MCF 10A (cell line): ENCODE results near the gene CETN3. TPM values are rescaled to one million over a fixed set of nuclear protein-coding genes. Genes with fewer than 3 reads are reported as not detected.
A peak's percentile ranks its signal among the peaks of the same experiment; 100 is the strongest.

ENCODE experiments used
- BruUV-seq: library from RNA; stranded (reverse); fragments of 400-500 nt; replicated peaks from 2 replicates; lab custom pipeline; 2021; lab: Mats Ljungman, UMichigan
- CTCF ChIA-PET: fragments of 300-600 bp; sonication (Branson Sonifier 250); formaldehyde crosslinking; extraction: SDS; loops from one replicate; lab custom pipeline; 2021; ENCODE audit warnings: antibody characterized with exemption, inconsistent platforms; lab: Yijun Ruan, JAX
- POLR2A ChIA-PET: fragments of 300-600, 350-650 bp; sonication (Branson Sonifier 250); formaldehyde crosslinking; extraction: SDS; loops from one replicate; lab custom pipeline; 2020; ENCODE audit warnings: antibody characterized with exemption, inconsistent platforms; lab: Yijun Ruan, JAX
- DNase-seq: peaks from one replicate; pipeline ENCODE4 v3.0.0-alpha.2; 2018; ENCODE audit not compliant: unreplicated experiment
- H3K27ac Mint-ChIP-seq: one replicate; pipeline ENCODE4 v1.8.0; 2022; ENCODE audit warnings: mild to moderate bottlenecking, low read depth, mixed read lengths; ENCODE audit not compliant: unreplicated experiment
- H3K27me3 Mint-ChIP-seq: one replicate; pipeline ENCODE4 v1.8.0; 2022; ENCODE audit warnings: mixed read lengths; ENCODE audit not compliant: insufficient read depth, unreplicated experiment
- H3K36me3 Mint-ChIP-seq: one replicate; pipeline ENCODE4 v1.8.0; 2022; ENCODE audit warnings: mild to moderate bottlenecking, moderate library complexity, mixed read lengths; ENCODE audit not compliant: insufficient read depth, unreplicated experiment
- H3K4me1 Mint-ChIP-seq: one replicate; pipeline ENCODE4 v1.8.0; 2022; ENCODE audit warnings: mixed read lengths; ENCODE audit not compliant: insufficient read depth, unreplicated experiment
- H3K4me3 Mint-ChIP-seq: one replicate; pipeline ENCODE4 v1.8.0; 2022; ENCODE audit warnings: mild to moderate bottlenecking, moderate library complexity, mixed read lengths; ENCODE audit not compliant: unreplicated experiment
- H3K9me3 Mint-ChIP-seq: one replicate; pipeline ENCODE4 v1.8.0; 2022; ENCODE audit warnings: mixed read lengths; ENCODE audit not compliant: unreplicated experiment
- intact Hi-C: fragments of 100-400 bp; cut with micrococcal nuclease; formaldehyde crosslinking; loops from 2 replicates; pipeline ENCODE4 v1.14.1; 2022
- total RNA-seq: library from RNA; stranded (reverse); gene quantifications from 2 replicates; pipeline ENCODE4 v1.2.3, GENCODE V29; 2022
- TF ChIP-seq, protein P1 (sequence below): fragments of 200-600 bp; IDR thresholded peaks from one replicate; pipeline ENCODE4 v1.8.0; 2022; ENCODE audit warnings: antibody characterized with exemption, mild to moderate bottlenecking; ENCODE audit not compliant: unreplicated experiment

Gene CETN3
- total RNA-seq, 1 experiment from 2014 or later, result 24.8 TPM

DNA sequence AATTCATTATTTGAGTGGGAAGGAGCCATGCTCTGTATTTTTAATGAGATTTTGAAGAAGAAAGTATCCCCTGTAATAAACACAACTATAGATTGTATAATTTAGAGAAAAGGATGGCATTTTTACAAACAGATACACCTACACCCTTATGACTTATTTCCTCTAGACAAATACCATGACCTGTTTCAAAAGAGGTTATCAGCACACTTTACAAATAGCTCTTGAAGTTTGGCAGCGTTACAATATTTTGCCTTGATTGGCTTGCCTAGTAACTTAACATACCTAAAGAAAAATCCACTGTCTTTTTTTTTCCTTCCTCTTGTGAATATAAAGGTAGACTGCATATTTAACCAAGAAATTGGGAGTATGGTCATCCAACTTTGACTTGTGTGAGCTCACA is 28.5 kb upstream of the CETN3 start:
- no peak overlapping the region for H3K4me3 Mint-ChIP-seq
- intact Hi-C loops, result loop anchor here (2.0 to 5.0 kb wide), 2 partner anchors 269 to 345 kb away; no protein-coding TSS in a partner anchor
- H3K9me3 Mint-ChIP-seq, result no peaks in the 10 kb centered on the region
- H3K27ac Mint-ChIP-seq, result no peak overlapping the region
- no TSS peak for BruUV-seq
- ChIA-PET POLR2A (interaction anchor here (0.6 to 5.2 kb wide), 2 partner anchors 24 to 91 kb away, joined by 4 to 34 read pairs; partner anchors contain the start of gene LYSMD3), CTCF (interaction anchor here (0.6 to 8.6 kb wide), 11 partner anchors 13 to 349 kb away, joined by 3 to 79 read pairs (median 3); partner anchors contain the start of genes LYSMD3, MBLAC2 and POLR3G)
- H3K27me3 Mint-ChIP-seq, result peaks cover 15% of the 10 kb centered on the region
- H3K4me1 Mint-ChIP-seq, result no peaks in the 10 kb centered on the region
- TF ChIP-seq, protein P1, sequence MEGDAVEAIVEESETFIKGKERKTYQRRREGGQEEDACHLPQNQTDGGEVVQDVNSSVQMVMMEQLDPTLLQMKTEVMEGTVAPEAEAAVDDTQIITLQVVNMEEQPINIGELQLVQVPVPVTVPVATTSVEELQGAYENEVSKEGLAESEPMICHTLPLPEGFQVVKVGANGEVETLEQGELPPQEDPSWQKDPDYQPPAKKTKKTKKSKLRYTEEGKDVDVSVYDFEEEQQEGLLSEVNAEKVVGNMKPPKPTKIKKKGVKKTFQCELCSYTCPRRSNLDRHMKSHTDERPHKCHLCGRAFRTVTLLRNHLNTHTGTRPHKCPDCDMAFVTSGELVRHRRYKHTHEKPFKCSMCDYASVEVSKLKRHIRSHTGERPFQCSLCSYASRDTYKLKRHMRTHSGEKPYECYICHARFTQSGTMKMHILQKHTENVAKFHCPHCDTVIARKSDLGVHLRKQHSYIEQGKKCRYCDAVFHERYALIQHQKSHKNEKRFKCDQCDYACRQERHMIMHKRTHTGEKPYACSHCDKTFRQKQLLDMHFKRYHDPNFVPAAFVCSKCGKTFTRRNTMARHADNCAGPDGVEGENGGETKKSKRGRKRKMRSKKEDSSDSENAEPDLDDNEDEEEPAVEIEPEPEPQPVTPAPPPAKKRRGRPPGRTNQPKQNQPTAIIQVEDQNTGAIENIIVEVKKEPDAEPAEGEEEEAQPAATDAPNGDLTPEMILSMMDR, result no peak
- H3K36me3 Mint-ChIP-seq, result no peaks in the 10 kb centered on the region
- no peak for DNase-seq

DNA sequence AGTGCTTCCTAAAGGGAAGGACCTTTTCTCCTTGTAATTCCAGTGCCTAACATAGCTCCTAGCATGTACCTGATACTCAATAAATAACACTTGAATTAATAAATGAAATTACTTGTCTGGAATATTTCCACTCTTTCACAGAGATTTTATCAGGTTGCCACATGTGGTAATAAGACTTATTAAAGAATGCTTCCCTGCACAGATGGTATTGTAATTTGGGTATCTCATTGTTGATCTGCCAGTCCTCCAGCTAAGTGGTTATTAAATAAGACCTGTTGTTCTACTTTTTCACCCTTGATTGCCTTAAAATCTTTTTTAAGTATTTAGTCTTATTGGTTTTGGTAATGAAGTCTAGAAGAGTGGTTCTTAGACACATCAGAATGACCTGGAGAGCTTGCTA is 28.1 kb upstream of the CETN3 start:
- CTCF ChIA-PET, result interaction anchor here (0.7 to 8.6 kb wide), 10 partner anchors 12 to 349 kb away, joined by 3 to 79 read pairs (median 4); partner anchors contain the start of genes LYSMD3, MBLAC2 and POLR3G
- Mint-ChIP-seq H3K9me3 (no peaks in the 10 kb centered on the region), H3K36me3 (no peaks in the 10 kb centered on the region), H3K4me1 (no peaks in the 10 kb centered on the region), H3K27me3 (peaks cover 15% of the 10 kb centered on the region), H3K27ac (no peak overlapping the region), H3K4me3 (no peak overlapping the region)
- TF ChIP-seq, protein P1, result no peak
- intact Hi-C loops, result loop anchor here (2.0 to 5.0 kb wide), 2 partner anchors 270 to 345 kb away; no protein-coding TSS in a partner anchor
- BruUV-seq, result no TSS peak
- DNase-seq, result no peak
- POLR2A ChIA-PET, result interaction anchor here (5.2 kb wide), 1 partner anchor 91 kb away, joined by 34 read pairs; the partner anchor contains the start of gene LYSMD3

DNA sequence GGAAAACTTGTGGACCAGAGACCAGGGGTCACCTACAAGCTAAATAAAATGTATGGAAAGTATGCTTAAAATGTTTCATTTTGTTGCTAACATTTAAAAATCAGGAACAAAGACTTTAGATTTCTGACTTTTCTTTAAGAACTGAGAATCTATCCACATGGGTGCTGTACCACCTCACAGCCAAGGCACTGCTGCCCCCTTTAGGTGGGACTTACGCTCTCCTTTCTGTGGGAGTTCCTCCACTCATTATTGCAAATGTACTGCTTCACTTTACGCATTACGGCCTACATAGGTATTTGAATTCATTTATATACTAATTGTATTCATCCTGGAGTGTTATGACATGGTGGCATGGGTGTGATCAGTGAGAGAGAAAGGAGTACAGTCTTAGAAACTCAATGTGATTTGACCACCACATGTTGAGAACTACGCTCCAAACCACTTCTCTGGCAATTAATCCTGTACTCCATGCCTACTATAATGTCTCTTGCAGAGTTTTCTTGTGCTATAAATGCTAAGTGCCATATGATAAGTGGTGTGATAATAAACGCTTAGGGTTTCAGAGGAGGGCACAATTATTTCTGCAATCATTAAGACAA is 24.7 kb upstream of the CETN3 start:
- Mint-ChIP-seq H3K36me3 (no peaks in the 10 kb centered on the region), H3K27ac (no peak overlapping the region), H3K4me1 (no peaks in the 10 kb centered on the region), H3K9me3 (no peaks in the 10 kb centered on the region), H3K4me3 (no peak overlapping the region), H3K27me3 (peaks cover 15% of the 10 kb centered on the region)
- intact Hi-C loops, result no loop called here
- ChIA-PET CTCF (interaction anchor here (0.8 to 8.6 kb wide), 3 partner anchors 10 to 95 kb away, joined by 3 to 79 read pairs (median 3); partner anchors contain the start of gene LYSMD3), POLR2A (interaction anchor here (0.6 kb wide), 1 partner anchor 25 kb away, joined by 3 read pairs; the partner anchor contains the start of gene CETN3)
- peak; percentile 54 for DNase-seq
- TF ChIP-seq, protein P1, result peak; percentile 41
- no TSS peak for BruUV-seq

DNA sequence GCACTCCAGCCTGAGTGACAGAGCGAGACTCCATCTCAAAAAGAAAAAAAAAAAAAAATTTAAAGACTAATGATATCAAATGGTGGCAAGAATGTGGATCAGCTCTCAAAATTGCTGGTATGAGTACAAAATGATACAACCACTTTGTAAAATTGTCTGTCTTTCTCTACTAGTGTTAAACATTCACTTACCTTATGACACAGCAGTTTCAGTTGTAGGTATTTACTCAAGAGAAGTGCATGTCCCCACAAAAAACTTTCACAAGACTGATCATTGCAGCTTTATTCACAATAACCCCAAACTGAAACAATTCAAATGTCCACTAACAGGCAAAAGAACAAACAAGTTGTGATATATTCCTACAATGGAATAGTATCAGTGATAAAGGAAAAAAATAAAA is 14.7 kb upstream of the CETN3 start:
- POLR2A ChIA-PET, result no interaction called here
- Mint-ChIP-seq H3K27ac (no peak overlapping the region), H3K27me3 (no peaks in the 10 kb centered on the region), H3K4me1 (no peaks in the 10 kb centered on the region), H3K36me3 (no peaks in the 10 kb centered on the region), H3K9me3 (no peaks in the 10 kb centered on the region), H3K4me3 (no peak overlapping the region)
- TF ChIP-seq, protein P1, result no peak
- CTCF ChIA-PET, result interaction anchor here (0.6 to 1.2 kb wide), 2 partner anchors 26 to 597 kb away, joined by 3 read pairs; no protein-coding TSS in a partner anchor
- DNase-seq, result no peak
- intact Hi-C loops, result no loop called here
- no TSS peak for BruUV-seq
